Measurements from ENCODE around the gene LGI4. TPM values are rescaled to one million over a fixed set of nuclear protein-coding genes. Genes with fewer than 3 reads are reported as not detected.

The LGI4 gene
- total RNA-seq, 4 donors from 2014 or later = 32.0 to 58.6 (median 49.2) TPM

DNA sequence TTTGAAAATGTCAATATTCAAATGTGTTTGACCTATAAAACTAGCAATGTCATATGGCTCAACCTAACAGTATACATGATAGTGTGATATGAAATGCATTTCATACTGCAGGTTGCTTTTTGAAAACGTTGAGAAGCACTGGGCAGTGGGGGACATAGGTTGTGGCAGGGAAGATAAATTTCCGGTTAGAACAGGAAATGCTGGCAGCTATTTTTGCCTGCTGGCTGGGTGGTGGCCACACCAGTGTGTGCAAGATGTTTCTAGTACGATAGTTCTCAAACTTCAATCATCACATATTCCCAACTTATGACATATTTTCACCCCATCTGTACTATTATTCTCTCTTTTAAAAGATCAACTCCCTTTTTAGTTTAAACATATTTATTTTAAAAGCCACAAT, 36.9 kb upstream of the LGI4 start:
- no peak for DNase-seq (ENCODE audit: extremely low spot score)
- TF ChIP-seq POLR2A (IDR thresholded peaks at IDR 0.05; ENCODE audit: low read depth) = no peak
- TF ChIP-seq, protein P1, sequence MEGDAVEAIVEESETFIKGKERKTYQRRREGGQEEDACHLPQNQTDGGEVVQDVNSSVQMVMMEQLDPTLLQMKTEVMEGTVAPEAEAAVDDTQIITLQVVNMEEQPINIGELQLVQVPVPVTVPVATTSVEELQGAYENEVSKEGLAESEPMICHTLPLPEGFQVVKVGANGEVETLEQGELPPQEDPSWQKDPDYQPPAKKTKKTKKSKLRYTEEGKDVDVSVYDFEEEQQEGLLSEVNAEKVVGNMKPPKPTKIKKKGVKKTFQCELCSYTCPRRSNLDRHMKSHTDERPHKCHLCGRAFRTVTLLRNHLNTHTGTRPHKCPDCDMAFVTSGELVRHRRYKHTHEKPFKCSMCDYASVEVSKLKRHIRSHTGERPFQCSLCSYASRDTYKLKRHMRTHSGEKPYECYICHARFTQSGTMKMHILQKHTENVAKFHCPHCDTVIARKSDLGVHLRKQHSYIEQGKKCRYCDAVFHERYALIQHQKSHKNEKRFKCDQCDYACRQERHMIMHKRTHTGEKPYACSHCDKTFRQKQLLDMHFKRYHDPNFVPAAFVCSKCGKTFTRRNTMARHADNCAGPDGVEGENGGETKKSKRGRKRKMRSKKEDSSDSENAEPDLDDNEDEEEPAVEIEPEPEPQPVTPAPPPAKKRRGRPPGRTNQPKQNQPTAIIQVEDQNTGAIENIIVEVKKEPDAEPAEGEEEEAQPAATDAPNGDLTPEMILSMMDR (IDR thresholded peaks at IDR 0.05) = no peak
- no peak for TF ChIP-seq EP300 (IDR thresholded peaks at IDR 0.05)
- no peak for TF ChIP-seq POLR2AphosphoS5 (IDR thresholded peaks at IDR 0.05)
- intact Hi-C loops (cut with DNase I) = no loop called here
- Histone ChIP-seq H3K9me3 (peaks cover 0 to 4% (median 1%) of the 10 kb centered on the region in 4 donors), H3K36me3 (peaks cover 0 to 19% (median 8%) of the 10 kb centered on the region in 4 donors), H3K27ac (replicated peaks in 1 of 4) (no peak overlapping the region), H3K27me3 (no peaks in the 10 kb centered on the region), H3K4me3 (no peak overlapping the region), H3K4me1 (no peaks in the 10 kb centered on the region)
- 49% methylated on average over 3 of the region's 3 CpGs for WGBS

DNA sequence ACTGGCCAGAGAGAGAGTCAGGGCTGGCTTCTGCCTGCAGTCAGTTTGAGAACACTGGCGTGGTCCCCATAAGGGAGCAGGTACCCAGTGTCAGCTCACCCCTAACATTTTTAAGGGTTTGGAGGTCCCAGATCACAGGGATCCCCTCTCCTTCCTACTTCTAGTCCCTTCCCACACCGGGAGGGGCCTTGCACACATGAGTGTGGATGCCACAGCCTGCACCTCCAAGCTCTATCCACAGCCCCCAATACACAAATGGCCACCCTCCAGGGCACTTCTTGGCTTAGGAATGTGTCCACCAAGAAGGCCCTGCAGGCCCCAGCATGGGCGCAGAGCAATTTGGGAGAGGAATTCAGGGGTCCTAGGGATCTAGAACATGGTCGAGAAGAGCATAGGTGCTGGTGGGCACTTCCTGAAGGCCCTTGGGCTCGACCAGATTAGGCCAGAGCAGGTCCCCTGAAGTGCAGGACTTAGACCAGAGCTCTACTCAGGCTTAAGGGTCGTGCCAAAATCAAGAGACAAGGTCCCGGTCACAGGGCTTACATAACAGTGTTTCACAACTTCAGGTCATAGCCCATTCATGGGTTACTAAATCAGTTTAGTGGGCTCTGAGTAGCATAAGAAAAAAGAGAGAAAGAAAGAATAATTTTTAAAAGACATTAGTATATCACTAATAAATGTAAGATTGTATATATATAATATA, 35.7 kb upstream of the LGI4 start:
- DNase-seq (ENCODE audit: extremely low spot score) = no peak
- H3K27ac ChIP-seq (replicated peaks in 1 of 4) = no peak overlapping the region

DNA sequence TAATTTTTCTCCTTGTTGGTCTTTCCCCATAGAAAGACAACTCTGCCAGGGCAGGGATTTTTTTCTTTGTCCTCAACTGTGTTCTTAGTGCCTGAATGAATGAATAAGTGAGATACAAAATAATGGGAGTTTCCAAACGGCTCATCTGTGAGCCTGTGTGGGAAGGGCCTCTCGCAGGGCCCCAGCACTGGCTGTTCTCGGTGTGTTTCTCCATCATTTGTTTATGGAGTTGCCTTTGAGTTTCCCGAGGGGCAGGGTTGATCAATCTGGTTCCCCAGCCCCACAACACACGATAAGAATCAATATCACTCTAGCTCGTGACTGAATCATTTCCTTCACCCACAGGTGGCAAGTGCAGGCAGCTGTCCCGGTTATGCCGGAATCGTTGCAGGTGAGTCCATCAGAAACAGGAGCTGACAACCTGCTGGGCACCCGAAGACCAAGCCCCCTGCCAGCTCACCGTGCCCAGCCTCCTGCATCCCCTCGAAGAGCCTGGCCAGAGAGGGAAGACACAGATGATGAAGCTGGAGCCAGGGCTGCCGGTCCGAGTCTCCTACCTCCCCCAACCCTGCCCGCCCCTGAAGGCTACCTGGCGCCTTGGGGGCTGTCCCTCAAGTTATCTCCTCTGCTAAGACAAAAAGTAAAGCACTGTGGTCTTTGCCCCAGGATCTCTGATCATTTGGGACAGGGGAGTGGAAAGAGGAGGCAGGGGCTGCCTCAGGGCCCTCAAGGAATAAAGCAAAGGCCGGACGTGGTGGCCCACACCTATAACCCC, 34.5 kb upstream of the LGI4 start:
- H3K27ac ChIP-seq (replicated peaks in 1 of 4) = no peak overlapping the region
- no peaks in the 10 kb centered on the region for H3K27me3 ChIP-seq
- H3K9me3 ChIP-seq = peaks cover 0 to 27% (median 14%) of the 10 kb centered on the region in 4 donors
- no peak overlapping the region for H3K4me3 ChIP-seq
- intact Hi-C loops (cut with DNase I) = no loop called here
- DNase-seq (ENCODE audit: extremely low spot score) = no peak
- H3K36me3 ChIP-seq = peaks cover 14 to 36% (median 26%) of the 10 kb centered on the region in 4 donors
- no peaks in the 10 kb centered on the region for H3K4me1 ChIP-seq
- TF ChIP-seq EP300 (IDR thresholded peaks at IDR 0.05) = no peak
- TF ChIP-seq, protein P1 (IDR thresholded peaks at IDR 0.05) = no peak
- no peak for TF ChIP-seq POLR2A (IDR thresholded peaks at IDR 0.05; ENCODE audit: low read depth)
- no peak for TF ChIP-seq POLR2AphosphoS5 (IDR thresholded peaks at IDR 0.05)
- WGBS = 85% methylated on average over 8 of the region's 18 CpGs

More for the DNA sequence above, 35.7 kb upstream of the LGI4 start:
- WGBS = 62% methylated on average over 4 of the region's 7 CpGs
- Histone ChIP-seq H3K36me3 (peaks cover 10 to 31% (median 19%) of the 10 kb centered on the region in 4 donors), H3K27me3 (no peaks in the 10 kb centered on the region), H3K4me3 (no peak overlapping the region), H3K4me1 (no peaks in the 10 kb centered on the region), H3K9me3 (peaks cover 0 to 16% (median 12%) of the 10 kb centered on the region in 4 donors)
- TF ChIP-seq POLR2A (IDR thresholded peaks at IDR 0.05; ENCODE audit: low read depth) (no peak), EP300 (IDR thresholded peaks at IDR 0.05) (no peak), POLR2AphosphoS5 (IDR thresholded peaks at IDR 0.05) (no peak)
- TF ChIP-seq, protein P1 (IDR thresholded peaks at IDR 0.05) = no peak
- intact Hi-C loops (cut with DNase I) = no loop called here

DNA sequence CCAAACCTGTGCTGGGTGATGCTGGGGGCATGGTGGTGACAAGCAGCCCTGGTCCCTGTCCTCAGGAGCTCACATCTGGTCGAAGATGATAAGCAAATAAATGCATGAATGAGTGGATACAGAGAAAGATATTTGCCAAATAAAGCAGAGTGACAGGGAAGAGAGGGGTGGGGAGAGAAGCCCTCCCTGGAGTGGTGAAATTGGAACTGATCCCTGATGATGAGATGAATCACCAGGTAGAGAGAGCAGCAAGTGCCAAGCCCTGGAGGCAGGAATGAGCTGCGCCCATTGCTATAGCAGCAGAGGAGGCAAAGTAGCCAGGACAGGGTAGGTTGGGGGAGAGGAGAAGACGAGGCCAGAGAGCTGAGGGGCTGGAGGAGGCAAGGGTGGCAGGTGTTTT, 33.3 kb upstream of the LGI4 start:
- TF ChIP-seq EP300 (IDR thresholded peaks at IDR 0.05) (no peak), POLR2AphosphoS5 (IDR thresholded peaks at IDR 0.05) (no peak), POLR2A (IDR thresholded peaks at IDR 0.05; ENCODE audit: low read depth) (no peak)
- TF ChIP-seq, protein P1 (IDR thresholded peaks at IDR 0.05) = no peak

More for the DNA sequence above, 33.3 kb upstream of the LGI4 start:
- H3K9me3 ChIP-seq = peaks cover 0 to 38% (median 20%) of the 10 kb centered on the region in 4 donors
- no peak overlapping the region for H3K4me3 ChIP-seq
- intact Hi-C loops (cut with DNase I) = no loop called here
- no peak for DNase-seq (ENCODE audit: extremely low spot score)
- no peak overlapping the region for H3K27ac ChIP-seq (replicated peaks in 1 of 4)
- peaks cover 19 to 45% (median 32%) of the 10 kb centered on the region in 4 donors for H3K36me3 ChIP-seq
- 72% methylated on average over 3 of the region's 3 CpGs for WGBS
- H3K27me3 ChIP-seq = no peaks in the 10 kb centered on the region
- no peaks in the 10 kb centered on the region for H3K4me1 ChIP-seq

All from esophagus muscularis mucosa (tissue), 4 donors.